ENCODE data around the gene EEPD1.

The EEPD1 gene

DNA sequence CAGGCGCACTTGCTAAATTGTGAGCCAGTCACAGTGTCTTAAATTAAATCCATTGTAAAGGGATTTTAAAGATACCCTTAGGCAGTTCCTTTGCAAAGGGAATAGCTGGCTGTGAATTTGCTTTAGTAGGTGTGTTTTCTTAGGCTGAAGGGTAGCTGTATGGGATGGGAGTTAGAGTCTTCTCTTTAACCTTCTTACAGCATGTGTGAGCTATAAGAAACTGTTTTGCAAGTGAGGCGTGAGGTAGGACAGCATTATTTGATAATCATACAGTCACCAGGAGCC is 5.2 kb downstream of the EEPD1 start:
- ATAC-seq, result no peak
- no peak for TF ChIP-seq ESRRG (CRISPR knock-in tag; IDR thresholded peaks at IDR 0.05)
- no peak for TF ChIP-seq ZFP3 (CRISPR knock-in tag; IDR thresholded peaks at IDR 0.05)

DNA sequence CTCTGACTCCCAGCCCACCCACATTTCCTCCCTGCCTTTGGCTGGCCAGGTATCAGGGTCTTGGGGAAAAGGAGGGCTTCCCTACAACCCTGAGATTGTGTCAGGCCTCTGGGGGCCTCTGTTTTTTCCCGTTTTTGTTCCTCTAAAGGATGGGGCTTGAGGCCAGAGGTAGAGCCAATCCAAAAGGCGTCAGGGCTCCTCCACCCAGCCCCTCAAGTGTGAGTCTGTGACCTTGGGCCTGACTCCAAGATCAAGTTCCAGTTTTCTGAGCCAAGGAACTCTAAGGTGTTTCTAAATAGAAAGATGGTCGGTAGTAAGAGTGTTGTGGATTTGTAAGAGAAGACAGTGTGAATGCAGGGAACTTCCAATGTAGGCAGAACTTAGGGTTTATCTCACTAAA is 6.6 kb downstream of the EEPD1 start:
- ATAC-seq, result no peak
- TF ChIP-seq ZNF70 (CRISPR knock-in tag; IDR thresholded peaks at IDR 0.05) (no peak), SNAI2 (CRISPR knock-in tag; IDR thresholded peaks at IDR 0.05) (no peak)

- no peak for TF ChIP-seq ZNF565 (CRISPR knock-in tag; conservative IDR thresholded peaks at IDR 0.05; ENCODE audit: low read depth)
- no peak for TF ChIP-seq CSRNP3 (CRISPR knock-in tag; IDR thresholded peaks at IDR 0.05)
- no peak for ATAC-seq
Measured at GRCh38 chr7:36160313-36160712, 7.3 kb downstream of the EEPD1 start.

- no peak for ATAC-seq
- no peak for TF ChIP-seq ZFP30 (CRISPR knock-in tag; IDR thresholded peaks at IDR 0.05)
- no peak for TF ChIP-seq PPARA (CRISPR knock-in tag; IDR thresholded peaks at IDR 0.05; ENCODE audit: borderline replicate concordance)
- TF ChIP-seq ISL1 (CRISPR knock-in tag; IDR thresholded peaks at IDR 0.05), result no peak
- no peak for TF ChIP-seq RARB (CRISPR knock-in tag; IDR thresholded peaks at IDR 0.05)
- no peak for TF ChIP-seq ESRRG (CRISPR knock-in tag; IDR thresholded peaks at IDR 0.05)
- TF ChIP-seq ARNTL (CRISPR knock-in tag; IDR thresholded peaks at IDR 0.05; ENCODE audit: borderline replicate concordance, low read depth), result no peak
- no peak for TF ChIP-seq BACH2 (CRISPR knock-in tag; IDR thresholded peaks at IDR 0.05; ENCODE audit: borderline replicate concordance)
- no peak for TF ChIP-seq SNAI2 (CRISPR knock-in tag; IDR thresholded peaks at IDR 0.05)
- TF ChIP-seq, protein P1, sequence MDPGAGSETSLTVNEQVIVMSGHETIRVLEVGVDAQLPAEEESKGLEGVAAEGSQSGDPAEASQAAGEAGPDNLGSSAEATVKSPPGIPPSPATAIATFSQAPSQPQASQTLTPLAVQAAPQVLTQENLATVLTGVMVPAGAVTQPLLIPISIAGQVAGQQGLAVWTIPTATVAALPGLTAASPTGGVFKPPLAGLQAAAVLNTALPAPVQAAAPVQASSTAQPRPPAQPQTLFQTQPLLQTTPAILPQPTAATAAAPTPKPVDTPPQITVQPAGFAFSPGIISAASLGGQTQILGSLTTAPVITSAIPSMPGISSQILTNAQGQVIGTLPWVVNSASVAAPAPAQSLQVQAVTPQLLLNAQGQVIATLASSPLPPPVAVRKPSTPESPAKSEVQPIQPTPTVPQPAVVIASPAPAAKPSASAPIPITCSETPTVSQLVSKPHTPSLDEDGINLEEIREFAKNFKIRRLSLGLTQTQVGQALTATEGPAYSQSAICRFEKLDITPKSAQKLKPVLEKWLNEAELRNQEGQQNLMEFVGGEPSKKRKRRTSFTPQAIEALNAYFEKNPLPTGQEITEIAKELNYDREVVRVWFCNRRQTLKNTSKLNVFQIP (CRISPR knock-in tag; IDR thresholded peaks at IDR 0.05; ENCODE audit: borderline replicate concordance, low read depth), result no peak
- TF ChIP-seq GLIS3 (CRISPR knock-in tag; IDR thresholded peaks at IDR 0.05), result no peak
- TF ChIP-seq ZNF565 (CRISPR knock-in tag; conservative IDR thresholded peaks at IDR 0.05; ENCODE audit: low read depth), result no peak
Measured at GRCh38 chr7:36161996-36162395, 8.9 kb downstream of the EEPD1 start.

DNA sequence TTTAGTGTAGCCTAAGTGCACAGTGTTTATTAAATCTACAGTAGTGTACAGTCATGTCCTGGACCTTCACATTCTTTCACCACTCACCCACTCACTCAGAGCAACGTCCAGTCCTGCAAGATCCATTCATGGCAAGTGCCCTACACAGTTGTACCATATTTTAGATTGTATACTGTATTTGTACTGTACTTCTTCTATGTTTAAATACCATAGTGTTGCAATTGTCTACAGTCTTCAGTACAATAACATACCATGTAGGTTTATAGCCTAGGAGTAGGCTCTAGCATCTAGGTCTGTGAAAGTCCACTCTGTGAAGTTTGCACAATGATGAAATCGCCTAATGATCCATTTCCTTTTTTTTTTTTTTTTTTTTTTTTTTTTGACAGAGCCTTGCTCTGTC is 12.0 kb downstream of the EEPD1 start:
- TF ChIP-seq ESRRG (CRISPR knock-in tag; IDR thresholded peaks at IDR 0.05) (no peak), PATZ1 (CRISPR knock-in tag; IDR thresholded peaks at IDR 0.05; ENCODE audit: borderline replicate concordance) (no peak), ZNF8 (CRISPR knock-in tag; IDR thresholded peaks at IDR 0.05) (no peak), RARB (CRISPR knock-in tag; IDR thresholded peaks at IDR 0.05) (no peak), SNAI2 (CRISPR knock-in tag; IDR thresholded peaks at IDR 0.05) (no peak), ISL1 (CRISPR knock-in tag; IDR thresholded peaks at IDR 0.05) (no peak), ZNF70 (CRISPR knock-in tag; IDR thresholded peaks at IDR 0.05) (no peak), TSHZ2 (CRISPR knock-in tag; IDR thresholded peaks at IDR 0.05) (no peak)
- TF ChIP-seq, protein P1 (CRISPR knock-in tag; IDR thresholded peaks at IDR 0.05; ENCODE audit: borderline replicate concordance, low read depth), result no peak
- ATAC-seq, result no peak

Measured in SK-N-SH treated with all-trans-retinoic acid at 6 μM for 48 hours (cell line).